KOPT-K1 (cell line): ENCODE results near the gene SELPLG.

Source experiments
- H3K27ac ChIP-seq: fragments of 200-600 bp; sonication (generic); 2 replicates; pipeline ENCODE4 v1.5.1; 2016; ENCODE audit warnings: antibody characterized with exemption, mild to moderate bottlenecking, low read depth, low read length; ENCODE audit not compliant: poor library complexity, severe bottlenecking
- H3K36me3 ChIP-seq: fragments of 200-600 bp; sonication (generic); 2 replicates; pipeline ENCODE4 v1.5.1; 2017; ENCODE audit warnings: antibody characterized with exemption, mild to moderate bottlenecking, low read length, moderate library complexity; ENCODE audit not compliant: insufficient read depth
- H3K9me3 ChIP-seq: fragments of 200-600 bp; sonication (generic); 2 replicates; pipeline ENCODE4 v1.5.1; 2017; ENCODE audit warnings: antibody characterized with exemption, low read length, mild to moderate bottlenecking; ENCODE audit not compliant: insufficient read depth, poor library complexity, severe bottlenecking

Gene SELPLG

DNA sequence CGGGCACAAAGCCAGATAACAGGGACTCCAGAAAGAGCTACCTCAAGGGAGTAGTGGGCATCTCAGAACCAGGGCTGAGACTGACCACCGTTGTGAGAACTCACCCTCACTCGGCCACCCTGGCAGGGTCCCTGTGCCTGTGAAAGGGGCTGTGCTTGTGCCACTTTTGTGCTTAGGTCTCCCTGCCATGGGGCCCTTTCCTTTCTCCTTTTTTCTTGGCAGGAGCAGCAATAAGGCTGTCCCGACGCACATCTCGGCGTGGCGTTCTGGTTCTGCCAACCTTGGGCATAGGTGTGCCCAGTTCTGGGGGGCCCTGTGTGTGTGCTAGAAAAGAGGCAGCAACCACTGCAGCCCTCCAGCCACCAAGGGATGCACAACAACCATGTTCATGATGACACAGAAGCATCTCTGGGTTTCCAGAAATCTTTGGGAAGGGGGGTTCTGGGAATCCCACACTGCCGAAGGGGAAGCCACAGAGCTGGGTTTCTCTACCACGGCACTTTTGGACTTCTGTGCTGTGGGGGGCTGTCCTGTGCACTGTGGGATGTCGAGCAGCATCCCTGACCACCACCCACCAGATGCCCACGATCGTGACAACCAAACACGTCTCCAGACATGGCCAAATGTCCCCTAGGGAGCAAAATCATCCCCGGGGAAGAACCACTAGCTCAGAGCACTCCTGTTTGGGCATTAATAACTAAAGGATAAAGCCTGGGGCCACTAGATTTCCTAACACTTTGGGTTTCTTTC, 22.7 kb downstream of the SELPLG start:
- peaks cover 6% of the 10 kb centered on the region for H3K9me3 ChIP-seq
- no peaks in the 10 kb centered on the region for H3K36me3 ChIP-seq
- H3K27ac ChIP-seq = no peak overlapping the region

DNA sequence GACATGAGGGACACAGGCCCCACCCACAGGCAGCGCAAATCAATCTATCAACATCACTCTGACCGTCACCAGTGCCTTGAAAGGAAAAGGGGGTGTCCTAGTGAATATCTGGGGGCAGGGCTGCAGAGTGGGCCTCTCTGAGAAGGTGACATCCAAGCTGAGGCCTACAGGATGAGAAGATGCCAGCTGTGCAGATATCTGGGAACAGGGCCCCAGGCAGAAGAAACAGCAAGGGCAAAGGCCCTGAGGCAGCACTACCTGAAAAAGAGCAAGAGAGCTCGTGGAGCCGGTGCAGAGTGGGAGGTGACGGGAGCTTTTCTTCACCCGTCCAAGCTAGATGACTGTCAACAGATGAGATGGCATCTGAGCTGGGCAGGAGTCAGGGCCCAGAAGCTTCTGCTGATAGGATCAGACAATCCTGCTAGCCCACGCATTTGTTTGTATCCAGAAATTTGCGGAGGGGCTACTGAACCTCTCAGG, 23.3 kb downstream of the SELPLG start:
- H3K27ac ChIP-seq = no peak overlapping the region

DNA sequence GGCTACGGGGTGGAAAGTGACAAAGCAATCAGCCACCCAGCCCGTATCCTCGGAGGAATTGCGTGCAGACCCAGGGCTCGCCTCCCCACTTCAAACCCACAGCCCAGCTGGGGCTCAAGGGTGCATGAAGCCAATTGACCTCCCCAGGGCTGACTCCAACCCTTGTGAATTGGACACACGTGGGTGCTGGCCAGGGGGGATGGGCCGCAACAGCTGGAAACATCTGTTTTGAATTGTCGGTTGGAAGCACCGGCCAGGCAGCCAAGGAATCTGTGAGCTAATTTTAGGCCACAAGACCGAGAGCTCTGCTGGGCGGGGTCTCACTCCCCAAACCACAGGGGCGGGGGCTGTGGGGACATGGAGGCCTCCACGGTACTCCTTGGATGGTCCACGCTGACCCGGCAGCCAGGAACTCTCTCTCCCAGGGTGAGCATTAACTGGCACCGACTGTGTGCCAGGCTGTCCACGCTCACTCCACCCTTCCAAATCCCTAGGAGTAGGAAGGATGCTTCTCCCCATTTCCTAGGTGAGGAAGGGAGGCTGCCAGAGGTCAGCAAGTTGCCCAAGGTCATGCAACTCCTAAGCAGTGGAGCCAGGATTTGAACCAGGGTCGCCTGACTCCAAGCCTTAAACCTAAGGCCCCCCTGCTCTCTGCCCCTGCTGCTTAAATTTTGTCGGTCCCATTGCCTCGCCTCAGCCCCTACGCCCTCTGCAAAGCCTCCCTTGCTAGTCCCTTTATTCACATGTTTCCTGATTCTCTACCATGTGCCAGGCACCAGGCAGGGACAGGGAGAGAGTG, 24.0 kb downstream of the SELPLG start:
- Histone ChIP-seq H3K36me3 (no peaks in the 10 kb centered on the region), H3K9me3 (no peaks in the 10 kb centered on the region), H3K27ac (no peak overlapping the region)

More for the DNA sequence above, 23.3 kb downstream of the SELPLG start:
- Histone ChIP-seq H3K36me3 (no peaks in the 10 kb centered on the region), H3K9me3 (no peaks in the 10 kb centered on the region)

DNA sequence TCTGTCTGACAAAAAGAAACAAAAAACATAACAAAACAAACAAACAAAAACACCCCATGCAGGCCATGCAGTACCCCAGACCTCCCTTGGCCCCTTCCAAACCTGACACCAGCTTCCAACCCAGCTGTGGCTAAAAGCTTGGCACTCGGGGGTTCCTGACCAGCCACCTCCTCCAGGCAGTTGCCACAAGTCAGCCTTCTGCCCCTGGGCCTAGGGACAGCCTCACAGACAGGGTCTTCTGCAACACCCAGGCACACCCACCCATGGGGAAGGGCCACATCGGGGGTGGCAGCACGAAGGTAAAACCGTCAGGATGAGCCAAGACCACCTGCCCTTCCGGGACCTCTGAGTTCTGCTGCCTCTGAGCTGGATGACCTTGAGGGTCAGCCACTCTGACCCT, 25.1 kb downstream of the SELPLG start:
- H3K27ac ChIP-seq = no peak overlapping the region
- H3K36me3 ChIP-seq = no peaks in the 10 kb centered on the region
- no peaks in the 10 kb centered on the region for H3K9me3 ChIP-seq

DNA sequence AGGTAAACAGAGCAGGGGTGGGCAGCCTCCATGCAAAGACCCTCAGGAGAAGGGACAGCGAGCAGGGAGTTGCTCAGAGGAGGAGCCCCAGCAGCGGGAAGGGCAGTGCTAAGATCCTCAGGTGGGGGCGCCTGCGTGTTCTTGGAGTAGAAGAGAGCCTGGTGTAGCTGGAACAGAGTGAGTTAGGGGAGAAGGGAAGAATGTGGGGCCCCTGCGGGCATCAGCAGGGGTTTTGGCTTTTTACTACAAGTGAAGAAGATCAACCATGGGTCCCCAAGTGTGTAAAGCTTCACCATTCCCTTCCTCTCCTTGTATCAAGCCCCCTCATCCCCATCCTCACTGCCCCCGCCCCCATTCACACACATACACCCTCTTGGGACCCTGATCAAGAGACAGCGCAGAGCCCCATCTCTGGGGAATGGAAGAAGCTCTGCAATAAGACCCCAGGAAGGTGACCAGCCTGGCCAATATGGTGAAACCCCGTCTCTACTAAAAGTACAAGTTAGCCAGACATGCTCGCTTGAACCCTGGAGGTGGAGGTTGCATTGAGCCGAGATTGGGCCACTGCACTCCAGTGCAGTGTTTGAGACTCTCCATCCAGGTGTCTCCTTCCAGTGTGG, 25.6 kb downstream of the SELPLG start:
- Histone ChIP-seq H3K9me3 (no peaks in the 10 kb centered on the region), H3K27ac (no peak overlapping the region), H3K36me3 (no peaks in the 10 kb centered on the region)

DNA sequence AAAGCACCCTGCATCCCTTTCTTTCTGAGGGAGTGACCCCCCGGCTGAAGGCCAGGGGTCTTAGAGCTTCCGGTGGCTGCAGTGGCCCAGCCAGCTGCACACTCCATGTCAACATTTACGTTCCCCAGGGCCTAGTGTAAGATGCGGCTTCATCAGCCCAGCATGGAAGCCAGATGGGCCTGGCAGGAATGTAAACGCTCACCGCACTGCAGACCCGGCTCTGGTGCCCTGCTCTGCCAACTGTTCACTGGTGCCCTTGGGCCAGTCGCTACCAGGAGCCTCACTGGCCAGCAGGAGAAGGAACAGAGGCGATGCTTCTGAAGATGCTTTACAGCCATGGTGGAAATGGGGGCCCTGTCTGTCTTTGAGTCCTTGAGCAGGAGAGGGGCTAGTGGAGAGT, 27.2 kb downstream of the SELPLG start:
- no peaks in the 10 kb centered on the region for H3K36me3 ChIP-seq
- H3K9me3 ChIP-seq = no peaks in the 10 kb centered on the region
- no peak overlapping the region for H3K27ac ChIP-seq

DNA sequence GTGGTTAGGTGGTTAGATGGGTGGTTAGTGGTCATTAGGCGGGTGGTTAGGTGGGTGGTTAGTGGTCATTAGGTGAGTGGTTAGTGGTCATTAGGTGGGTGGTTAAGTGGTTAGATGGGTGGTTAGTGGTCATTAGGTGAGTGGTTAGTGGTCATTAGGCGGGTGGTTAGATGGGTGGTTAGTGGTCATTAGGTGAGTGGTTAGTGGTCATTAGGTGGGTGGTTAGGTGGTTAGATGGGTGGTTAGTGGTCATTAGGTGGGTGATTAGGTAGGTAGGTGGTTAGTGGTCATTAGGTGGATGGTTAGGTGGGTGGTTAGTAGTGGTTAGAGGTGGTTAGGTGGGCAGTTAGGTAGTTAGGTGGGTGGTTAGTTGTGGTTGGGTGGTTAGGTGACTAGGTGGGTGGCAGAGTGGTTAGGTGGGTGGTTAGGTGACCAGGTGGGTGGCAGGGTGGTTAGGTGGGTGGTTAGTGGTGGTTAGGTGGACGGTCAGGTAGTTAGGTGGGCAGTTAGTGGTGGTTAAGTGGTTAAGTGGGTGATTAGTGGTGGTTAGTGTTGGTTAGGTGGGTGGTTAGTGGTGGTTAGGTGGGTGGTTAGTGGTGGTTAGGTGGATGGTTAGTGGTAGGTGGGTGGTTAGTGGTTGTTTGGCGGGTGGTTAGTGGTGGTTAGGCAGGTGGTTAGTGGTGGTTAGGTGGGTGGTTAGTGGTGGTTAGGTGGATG, 27.8 kb downstream of the SELPLG start:
- Histone ChIP-seq H3K36me3 (no peaks in the 10 kb centered on the region), H3K9me3 (no peaks in the 10 kb centered on the region), H3K27ac (no peak overlapping the region)

DNA sequence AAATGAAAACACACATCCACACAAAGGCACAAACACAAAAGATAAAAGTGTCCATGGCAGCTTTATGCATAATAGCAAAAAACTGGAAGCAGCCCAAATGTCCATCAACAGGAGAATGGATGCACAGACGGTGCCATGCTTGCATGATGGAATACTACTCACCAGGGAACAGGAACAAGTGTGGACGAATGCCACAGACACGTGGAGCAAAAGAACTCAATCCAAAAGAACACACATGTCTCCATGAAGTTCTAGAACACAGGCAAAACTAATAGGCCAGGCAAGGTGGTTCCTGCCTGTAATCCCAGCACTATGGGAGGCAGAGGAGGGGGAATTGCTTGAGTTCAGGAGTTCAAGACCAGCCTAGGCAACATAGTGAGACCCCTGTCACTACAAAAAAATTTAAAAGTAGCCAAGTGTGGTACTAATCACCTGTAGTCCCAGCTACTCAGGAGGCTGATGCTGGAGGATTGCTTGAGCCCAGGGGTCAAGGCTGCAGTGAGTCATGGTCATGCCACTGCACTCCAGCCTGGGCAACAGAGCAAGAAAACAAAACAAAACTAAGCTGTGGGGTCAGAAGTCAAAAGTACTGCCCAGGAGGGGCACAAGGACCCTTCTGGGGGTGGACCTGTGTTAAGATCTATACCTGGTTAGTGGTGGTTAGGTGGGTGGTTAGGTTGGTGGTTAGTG, 28.5 kb downstream of the SELPLG start:
- Histone ChIP-seq H3K36me3 (no peaks in the 10 kb centered on the region), H3K9me3 (no peaks in the 10 kb centered on the region), H3K27ac (no peak overlapping the region)

- no peaks in the 10 kb centered on the region for H3K9me3 ChIP-seq
- no peaks in the 10 kb centered on the region for H3K36me3 ChIP-seq
- no peak overlapping the region for H3K27ac ChIP-seq
Measured at GRCh38 chr12:108604208-108604941, 29.3 kb downstream of the SELPLG start.

DNA sequence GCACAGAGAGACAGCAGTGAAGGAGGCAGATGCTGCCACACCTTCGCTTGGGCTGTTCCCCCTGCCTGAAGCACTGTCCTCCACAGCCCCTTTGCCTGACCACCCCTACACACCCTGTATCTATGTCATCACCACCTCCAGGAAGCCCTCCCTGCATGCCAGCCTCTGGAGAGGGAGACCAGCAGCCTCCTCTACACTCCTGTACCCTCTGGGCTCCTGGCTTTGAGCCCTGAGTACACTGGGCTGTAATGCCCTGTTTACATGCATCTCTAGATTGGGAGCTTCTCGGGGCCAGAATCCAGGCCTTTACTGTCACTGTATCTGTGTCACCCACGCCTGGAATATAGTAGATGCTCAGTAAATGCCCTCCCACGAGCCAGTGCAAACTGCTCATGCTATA, 30.0 kb downstream of the SELPLG start:
- Histone ChIP-seq H3K27ac (no peak overlapping the region), H3K9me3 (no peaks in the 10 kb centered on the region), H3K36me3 (no peaks in the 10 kb centered on the region)

GRCh38 chr12:108602976-108603704, 30.6 kb downstream of the SELPLG start:
- no peak overlapping the region for H3K27ac ChIP-seq
- H3K36me3 ChIP-seq = no peaks in the 10 kb centered on the region
- no peaks in the 10 kb centered on the region for H3K9me3 ChIP-seq

DNA sequence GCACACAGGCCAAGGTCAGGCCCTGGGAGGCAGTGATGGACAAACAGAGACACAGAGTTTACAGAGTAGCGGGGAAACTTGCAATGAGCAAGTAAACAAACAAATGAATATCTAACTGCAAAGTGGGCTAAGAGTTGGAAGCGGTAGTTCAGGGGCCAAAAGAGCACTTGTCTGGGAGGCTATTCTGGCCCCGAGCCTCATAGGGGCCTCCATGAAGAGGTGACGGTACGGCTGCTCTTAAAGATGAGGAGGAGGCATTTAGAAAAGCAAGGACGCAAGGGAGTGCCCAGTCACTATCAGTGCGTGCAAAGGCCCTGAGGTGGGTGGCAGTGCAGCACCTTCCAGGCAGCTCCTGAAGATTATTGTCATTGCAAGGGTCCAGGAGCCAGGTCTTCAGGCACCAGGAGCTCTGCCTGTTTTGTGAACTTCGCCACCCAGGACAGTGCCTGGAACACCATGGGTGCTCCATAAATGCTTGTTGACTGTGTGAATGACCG, 31.4 kb downstream of the SELPLG start:
- H3K36me3 ChIP-seq = no peaks in the 10 kb centered on the region
- no peaks in the 10 kb centered on the region for H3K9me3 ChIP-seq
- H3K27ac ChIP-seq = no peak overlapping the region

DNA sequence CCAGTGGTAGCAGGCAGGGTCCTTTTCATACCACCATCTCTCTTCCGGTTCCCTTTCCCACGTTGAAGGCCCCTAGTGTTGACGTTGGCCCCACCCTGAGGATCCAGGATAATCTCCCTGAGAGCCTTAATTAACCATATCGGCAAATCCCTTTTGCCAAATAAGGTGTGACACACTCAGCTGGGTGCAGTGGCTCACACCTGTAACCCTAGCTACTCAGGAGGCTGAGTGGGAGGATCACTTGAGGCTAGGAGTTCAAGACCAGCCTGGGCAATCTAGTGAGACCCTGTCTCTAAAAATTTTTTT, 33.0 kb downstream of the SELPLG start:
- Histone ChIP-seq H3K36me3 (no peaks in the 10 kb centered on the region), H3K9me3 (no peaks in the 10 kb centered on the region), H3K27ac (no peak overlapping the region)
